GM12878 (cell line): ENCODE results near the gene DNMT3L. TPM values are rescaled to one million over a fixed set of nuclear protein-coding genes. Genes with fewer than 3 reads are reported as not detected.

Source experiments
- ATAC-seq: fragments of 200-7000 bp; cut with Tn5 transposase; 3 replicates; pipeline ENCODE4 v1.9.1; 2020; ENCODE audit warnings: mild to moderate bottlenecking, moderate library complexity
- BruUV-seq: library from RNA; stranded (reverse); fragments of 400-500 nt; replicated peaks from 2 replicates; lab custom pipeline; 2021; lab: Mats Ljungman, UMichigan
- CTCF ChIA-PET: fragments of 300-600 bp; sonication (Branson Sonifier 250); formaldehyde crosslinking; extraction: SDS; loops from one replicate; lab custom pipeline; 2021; ENCODE audit warnings: inconsistent platforms; lab: Yijun Ruan, JAX
- POLR2A ChIA-PET: fragments of 350-600 bp; formaldehyde crosslinking; extraction: SDS; loops from one replicate; lab custom pipeline; 2021; ENCODE audit warnings: inconsistent platforms; lab: Charles Lee
- RAD21 ChIA-PET: fragments of 300-600 bp; sonication (Branson Sonifier 250); formaldehyde crosslinking; loops from one replicate; lab custom pipeline; 2023; ENCODE audit warnings: antibody characterized with exemption; ENCODE audit not compliant: unreplicated experiment; lab: Charles Lee
- SMC1A ChIA-PET: fragments of 300-600 bp; sonication (Branson Sonifier 250); formaldehyde crosslinking; loops from one replicate; lab custom pipeline; 2023; ENCODE audit not compliant: unreplicated experiment, uncharacterized antibody; lab: Charles Lee
- DNase-seq: peaks from one replicate; pipeline ENCODE4 v3.0.0-alpha.2; 2011; ENCODE audit warnings: low read depth, low spot score
- FAIRE-seq: peaks from 3 replicates; lab custom pipeline; 2011; peaks lifted over from hg19 to GRCh38; lab: Jason Lieb, UNC
- H2AFZ ChIP-seq: 2 replicates; pipeline ENCODE4 v1.6.0; 2011; ENCODE audit warnings: low read depth, low read length, control low read depth; ENCODE audit not compliant: control insufficient read depth
- H3K27ac ChIP-seq: 2 replicates; pipeline ENCODE4 v1.5.1; 2011; ENCODE audit warnings: control low read depth; ENCODE audit not compliant: control insufficient read depth, insufficient read depth
- H3K27me3 ChIP-seq, 2 experiments: replicated peaks in 1 of 2; 2 replicates each; pipeline versions ENCODE4 v1.6.0 to v1.6.1; 2011; ENCODE audit warnings: low read length in 1 of 2; ENCODE audit not compliant: control insufficient read depth in 2 of 2, insufficient read depth in 2 of 2
- H3K36me3 ChIP-seq, 2 experiments: 2 replicates each; pipeline ENCODE4 v1.5.1; 2011; ENCODE audit warnings: low read length in 1 of 2; ENCODE audit not compliant: control insufficient read depth in 2 of 2, insufficient read depth in 2 of 2
- H3K4me1 ChIP-seq: 2 replicates; pipeline ENCODE4 v1.6.1; 2011; ENCODE audit warnings: mild to moderate bottlenecking, low read length, moderate library complexity, mixed read lengths; ENCODE audit not compliant: control insufficient read depth, insufficient read depth
- H3K4me2 ChIP-seq: 2 replicates; pipeline ENCODE4 v1.6.0; 2011; ENCODE audit warnings: control low read depth; ENCODE audit not compliant: control insufficient read depth, insufficient read depth
- H3K4me3 ChIP-seq: fragments of 200-600 bp; sonication (generic); 2 replicates; pipeline ENCODE4 v1.5.1; 2016
- H3K79me2 ChIP-seq: 2 replicates; pipeline ENCODE4 v1.6.0; 2011; ENCODE audit warnings: low read length; ENCODE audit not compliant: control insufficient read depth, insufficient read depth
- H3K9ac ChIP-seq: 2 replicates; pipeline ENCODE4 v1.8.0; 2011; ENCODE audit warnings: low read length, control low read depth, mixed read lengths; ENCODE audit not compliant: control insufficient read depth, insufficient read depth
- H3K9me3 ChIP-seq: replicated peaks from 3 replicates; pipeline ENCODE4 v1.5.1; 2011; ENCODE audit warnings: mild to moderate bottlenecking, low read length; ENCODE audit not compliant: control insufficient read depth, insufficient read depth
- H4K20me1 ChIP-seq: 2 replicates; pipeline ENCODE4 v1.6.0; 2011; ENCODE audit not compliant: control insufficient read depth, insufficient read depth
- BHLHE40 ChIP-seq, 2 experiments: fragments of 450-650 bp in 1 of 2; IDR thresholded peaks; 2 replicates each; pipeline ENCODE4 v1.6.1; 2011 to 2017; ENCODE audit warnings: low read depth in 2 of 2, borderline replicate concordance in 1 of 2, improper control_type of control experiment in 1 of 2, low read length in 1 of 2, mild to moderate bottlenecking in 1 of 2
- BMI1 ChIP-seq: fragments of 450-650 bp; IDR thresholded peaks from 2 replicates; pipeline ENCODE4 v1.6.1; 2016; ENCODE audit warnings: mild to moderate bottlenecking, moderate library complexity, borderline replicate concordance
- CBX3 ChIP-seq: fragments of 200-600 bp; sonication (generic); IDR thresholded peaks from 2 replicates; pipeline ENCODE4 v1.6.1; 2016; ENCODE audit warnings: low read depth, borderline replicate concordance
- E2F4 ChIP-seq: IDR thresholded peaks from 2 replicates; pipeline ENCODE4 v1.6.1; 2012; ENCODE audit warnings: low read depth, low read length, improper control_type of control experiment
- FOXK2 ChIP-seq: fragments of 450-650 bp; IDR thresholded peaks from 2 replicates; pipeline ENCODE4 v1.6.1; 2017; ENCODE audit warnings: mild to moderate bottlenecking, moderate library complexity
- GATAD2B ChIP-seq: fragments of 450-650 bp; conservative IDR thresholded peaks from 2 replicates; pipeline ENCODE4 v1.6.1; 2017; ENCODE audit warnings: low read depth, mild to moderate bottlenecking, moderate library complexity
- HDAC2 ChIP-seq: fragments of 200-600 bp; sonication (generic); IDR thresholded peaks from 2 replicates; pipeline ENCODE4 v1.6.1; 2017
- HDAC6 ChIP-seq: fragments of 200-600 bp; sonication (generic); IDR thresholded peaks from one replicate; pipeline ENCODE4 v1.8.0; 2017; ENCODE audit warnings: antibody characterized with exemption; ENCODE audit not compliant: unreplicated experiment
- IKZF1 ChIP-seq: fragments of 450-650 bp; conservative IDR thresholded peaks from 2 replicates; pipeline ENCODE4 v1.6.1; 2017; ENCODE audit warnings: antibody characterized with exemption, mild to moderate bottlenecking
- IKZF2 ChIP-seq, 2 experiments: fragments of 450-650 bp; IDR thresholded peaks; 2 replicates each; pipeline ENCODE4 v1.6.1; 2017; ENCODE audit warnings: mild to moderate bottlenecking in 2 of 2, moderate library complexity in 2 of 2
- PAX8 ChIP-seq: fragments of 450-650 bp; IDR thresholded peaks from 2 replicates; pipeline ENCODE4 v1.6.1; 2017; ENCODE audit warnings: mild to moderate bottlenecking, moderate library complexity
- RUNX3 ChIP-seq: IDR thresholded peaks from 2 replicates; pipeline ENCODE4 v1.6.1; 2012; ENCODE audit warnings: low read length, inconsistent platforms
- SPI1 ChIP-seq: IDR thresholded peaks from 2 replicates; pipeline ENCODE4 v1.6.1; 2011; ENCODE audit warnings: low read depth, mild to moderate bottlenecking, low read length, moderate library complexity, borderline replicate concordance; ENCODE audit not compliant: insufficient read depth
- TBL1XR1 ChIP-seq: IDR thresholded peaks from 2 replicates; pipeline ENCODE4 v1.6.1; 2012; ENCODE audit warnings: low read depth, low read length, improper control_type of control experiment
- ZZZ3 ChIP-seq: IDR thresholded peaks from 2 replicates; pipeline ENCODE4 v1.6.1; 2011; ENCODE audit warnings: low read depth; ENCODE audit not compliant: control insufficient read depth, insufficient read length
- WGBS: methylation state at CpG from one replicate; pipeline ENCODE4 v1.1.6; 2016; ENCODE audit warnings: low lambda C conversion rate; ENCODE audit not compliant: insufficient replicate concordance, insufficient coverage; ENCODE audit errors: missing lambda C conversion rate; 5-methylcytosine and 5-hydroxymethylcytosine counted together
- in situ Hi-C: fragments of 300-500 bp; cut with MboI; formaldehyde crosslinking; loops from 9 replicates; pipeline ENCODE4 v1.14.3; 2018; ENCODE audit warnings: mixed read lengths
- intact Hi-C: fragments of 100-400 bp; cut with micrococcal nuclease; formaldehyde crosslinking; loops from one replicate; pipeline ENCODE4 v1.14.2; 2022; ENCODE audit not compliant: unreplicated experiment
- polyA plus RNA-seq, 11 experiments: library from polyadenylated mRNA; depleted of rRNA in 4 of 11; unstranded in 6 of 11; stranded (reverse) in 5 of 11; fragments of >200 nt; fragmentation: Nextera tagmentation in 4 of 11; fragmentation: Illumina TruSeq in 1 of 11; extraction: Ambion mirVana in 4 of 11; extraction: Trizol in 1 of 11; gene quantifications; 1 replicate in 1 of 11; 2 replicates in 10 of 11; pipeline versions ENCODE4 v1.2.1 to v1.2.3, GENCODE V29; 2011 to 2016; ENCODE audit warnings: inconsistent platforms in 2 of 11, missing spikeins in 2 of 11, low read depth in 1 of 11
- total RNA-seq, 4 experiments: library from RNA; depleted of rRNA in 3 of 4; stranded (reverse); fragments of >200 nt in 3 of 4; fragmentation: Illumina TruSeq in 1 of 4; extraction: Trizol in 1 of 4; gene quantifications; 2 replicates each; pipeline versions ENCODE4 v1.2.1 to v1.2.3, GENCODE V29; 2013 to 2021
- TF ChIP-seq, protein P1 (sequence below): fragments of 450-650 bp; IDR thresholded peaks from 2 replicates; pipeline ENCODE4 v1.6.1; 2017; ENCODE audit warnings: mild to moderate bottlenecking, moderate library complexity
- TF ChIP-seq, protein P2 (sequence below): fragments of 450-650 bp; IDR thresholded peaks from 2 replicates; pipeline ENCODE4 v1.6.1; 2017; ENCODE audit warnings: mild to moderate bottlenecking

The DNMT3L gene
- total and polyA plus RNA-seq, 10 of the 15 experiments (the other 5 are each of a cell fraction or from before 2014, with no cell fraction given): not detected

- TF ChIP-seq CBX3 (no peak), BMI1 (no peak), GATAD2B (no peak), SPI1 (no peak), PAX8 (no peak)
- TF ChIP-seq, protein P1, sequence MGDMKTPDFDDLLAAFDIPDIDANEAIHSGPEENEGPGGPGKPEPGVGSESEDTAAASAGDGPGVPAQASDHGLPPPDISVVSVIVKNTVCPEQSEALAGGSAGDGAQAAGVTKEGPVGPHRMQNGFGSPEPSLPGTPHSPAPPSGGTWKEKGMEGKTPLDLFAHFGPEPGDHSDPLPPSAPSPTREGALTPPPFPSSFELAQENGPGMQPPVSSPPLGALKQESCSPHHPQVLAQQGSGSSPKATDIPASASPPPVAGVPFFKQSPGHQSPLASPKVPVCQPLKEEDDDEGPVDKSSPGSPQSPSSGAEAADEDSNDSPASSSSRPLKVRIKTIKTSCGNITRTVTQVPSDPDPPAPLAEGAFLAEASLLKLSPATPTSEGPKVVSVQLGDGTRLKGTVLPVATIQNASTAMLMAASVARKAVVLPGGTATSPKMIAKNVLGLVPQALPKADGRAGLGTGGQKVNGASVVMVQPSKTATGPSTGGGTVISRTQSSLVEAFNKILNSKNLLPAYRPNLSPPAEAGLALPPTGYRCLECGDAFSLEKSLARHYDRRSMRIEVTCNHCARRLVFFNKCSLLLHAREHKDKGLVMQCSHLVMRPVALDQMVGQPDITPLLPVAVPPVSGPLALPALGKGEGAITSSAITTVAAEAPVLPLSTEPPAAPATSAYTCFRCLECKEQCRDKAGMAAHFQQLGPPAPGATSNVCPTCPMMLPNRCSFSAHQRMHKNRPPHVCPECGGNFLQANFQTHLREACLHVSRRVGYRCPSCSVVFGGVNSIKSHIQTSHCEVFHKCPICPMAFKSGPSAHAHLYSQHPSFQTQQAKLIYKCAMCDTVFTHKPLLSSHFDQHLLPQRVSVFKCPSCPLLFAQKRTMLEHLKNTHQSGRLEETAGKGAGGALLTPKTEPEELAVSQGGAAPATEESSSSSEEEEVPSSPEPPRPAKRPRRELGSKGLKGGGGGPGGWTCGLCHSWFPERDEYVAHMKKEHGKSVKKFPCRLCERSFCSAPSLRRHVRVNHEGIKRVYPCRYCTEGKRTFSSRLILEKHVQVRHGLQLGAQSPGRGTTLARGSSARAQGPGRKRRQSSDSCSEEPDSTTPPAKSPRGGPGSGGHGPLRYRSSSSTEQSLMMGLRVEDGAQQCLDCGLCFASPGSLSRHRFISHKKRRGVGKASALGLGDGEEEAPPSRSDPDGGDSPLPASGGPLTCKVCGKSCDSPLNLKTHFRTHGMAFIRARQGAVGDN: no peak
These were observed 4.1 kb upstream of the DNMT3L start (continued) for GRCh38 chr21:44265734-44266270.

DNA sequence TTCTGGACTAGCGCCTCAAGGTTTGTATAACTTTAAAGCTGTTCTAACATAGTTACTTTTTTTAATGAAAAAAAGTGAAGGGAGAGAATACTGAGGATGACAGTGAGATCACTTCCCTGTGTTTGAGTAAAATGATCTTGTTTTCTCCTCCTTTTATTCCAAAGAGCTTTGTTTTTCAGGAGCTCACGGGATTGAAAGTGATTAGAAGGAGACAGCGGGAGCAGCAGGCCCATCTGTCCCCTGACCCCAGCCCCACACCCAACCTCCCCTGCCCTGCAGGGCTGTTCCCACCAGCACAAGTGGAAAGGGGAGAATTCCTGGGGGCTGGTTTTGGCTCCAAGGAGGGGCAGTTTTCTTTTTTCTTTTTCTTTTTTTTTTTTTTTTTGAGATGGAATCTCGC, 2.1 kb upstream of the DNMT3L start:
- H3K27me3 ChIP-seq: no peaks in the 10 kb centered on the region
- no peak overlapping the region for H3K4me3 ChIP-seq
- 36% methylated on average over 3 of the region's 4 CpGs for WGBS
- ChIA-PET POLR2A (no interaction called here), CTCF (interaction anchor here (0.9 kb wide), 1 partner anchor 14 kb away, joined by 3 read pairs; no protein-coding TSS in a partner anchor), SMC1A (no interaction called here), RAD21 (no interaction called here)
- no peak for ATAC-seq
- no peaks in the 10 kb centered on the region for H3K36me3 ChIP-seq
- no TSS peak for BruUV-seq
- no peaks in the 10 kb centered on the region; the same call in 1 of the 2 replicates for H3K4me1 ChIP-seq
- H3K9ac ChIP-seq: no peak overlapping the region
- DNase-seq: no peak
- no peak overlapping the region for H3K27ac ChIP-seq
- in situ Hi-C loops: no loop called here
- FAIRE-seq: no peak
- no peak overlapping the region for H2AFZ ChIP-seq
- intact Hi-C loops: no loop called here
- no peaks in the 10 kb centered on the region for H3K9me3 ChIP-seq
- no peaks in the 10 kb centered on the region for H3K79me2 ChIP-seq
- H3K4me2 ChIP-seq: no peak overlapping the region
- no peak for TF ChIP-seq E2F4
- TF ChIP-seq ZZZ3: no peak
- TF ChIP-seq FOXK2: no peak
- no peak for TF ChIP-seq IKZF2 (IDR thresholded peaks at IDR 0.05)
- TF ChIP-seq, protein P2, sequence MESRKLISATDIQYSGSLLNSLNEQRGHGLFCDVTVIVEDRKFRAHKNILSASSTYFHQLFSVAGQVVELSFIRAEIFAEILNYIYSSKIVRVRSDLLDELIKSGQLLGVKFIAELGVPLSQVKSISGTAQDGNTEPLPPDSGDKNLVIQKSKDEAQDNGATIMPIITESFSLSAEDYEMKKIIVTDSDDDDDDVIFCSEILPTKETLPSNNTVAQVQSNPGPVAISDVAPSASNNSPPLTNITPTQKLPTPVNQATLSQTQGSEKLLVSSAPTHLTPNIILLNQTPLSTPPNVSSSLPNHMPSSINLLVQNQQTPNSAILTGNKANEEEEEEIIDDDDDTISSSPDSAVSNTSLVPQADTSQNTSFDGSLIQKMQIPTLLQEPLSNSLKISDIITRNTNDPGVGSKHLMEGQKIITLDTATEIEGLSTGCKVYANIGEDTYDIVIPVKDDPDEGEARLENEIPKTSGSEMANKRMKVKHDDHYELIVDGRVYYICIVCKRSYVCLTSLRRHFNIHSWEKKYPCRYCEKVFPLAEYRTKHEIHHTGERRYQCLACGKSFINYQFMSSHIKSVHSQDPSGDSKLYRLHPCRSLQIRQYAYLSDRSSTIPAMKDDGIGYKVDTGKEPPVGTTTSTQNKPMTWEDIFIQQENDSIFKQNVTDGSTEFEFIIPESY: no peak
- no peak for TF ChIP-seq BHLHE40 (IDR thresholded peaks at IDR 0.05; ENCODE audit: borderline replicate concordance in 1 of 2, low read depth in 2 of 2, low read length in 1 of 2)
- TF ChIP-seq RUNX3: no peak
- no peak for TF ChIP-seq HDAC6
- TF ChIP-seq HDAC2: no peak
- TF ChIP-seq IKZF1: no peak
- TF ChIP-seq TBL1XR1: no peak
- H4K20me1 ChIP-seq: no peaks in the 10 kb centered on the region
